Caco-2 (cell line): ENCODE measurements around the gene PKMYT1. TPM values are rescaled to one million over a fixed set of nuclear protein-coding genes. Genes with fewer than 3 reads are reported as not detected.

ENCODE experiments used
- BruUV-seq: library from RNA; stranded (reverse); fragments of 400-500 nt; replicated peaks from 2 replicates; lab custom pipeline; 2021; lab: Mats Ljungman, UMichigan
- CTCF ChIA-PET: fragments of 300-600 bp; sonication (Branson Sonifier 250); formaldehyde crosslinking; loops from one replicate; lab custom pipeline; 2022; ENCODE audit warnings: antibody characterized with exemption; lab: Charles Lee
- POLR2A ChIA-PET: fragments of 300-600 bp; sonication (Branson Sonifier 250); formaldehyde crosslinking; loops from one replicate; lab custom pipeline; 2022; ENCODE audit warnings: antibody characterized with exemption; lab: Charles Lee
- DNase-seq, 2 experiments: peaks; one replicate each; pipeline versions ENCODE4 v3.0.0 to v3.0.0-alpha.2; 2020 to 2022
- H3K27me3 ChIP-seq: replicated peaks from 2 replicates; pipeline ENCODE4 v1.6.0; 2011; ENCODE audit warnings: low read length; ENCODE audit not compliant: control insufficient read depth, insufficient read depth
- H3K36me3 ChIP-seq: 2 replicates; pipeline ENCODE4 v1.5.1; 2011; ENCODE audit warnings: low read length; ENCODE audit not compliant: control insufficient read depth, insufficient read depth
- H3K4me1 ChIP-seq: fragments of 250-450 bp; sonication (Bioruptor Pico); 2 replicates; pipeline ENCODE4 v1.5.1; 2020; ENCODE audit warnings: mild to moderate bottlenecking
- H3K4me3 ChIP-seq: 2 replicates; pipeline ENCODE4 v1.5.1; 2011; ENCODE audit warnings: low read depth, mild to moderate bottlenecking, control low read depth, low read length
- H3K9me3 ChIP-seq: fragments of 250-450 bp; sonication (Bioruptor Pico); 2 replicates; pipeline ENCODE4 v1.5.1; 2020; ENCODE audit warnings: mild to moderate bottlenecking, moderate library complexity
- H3K27ac Mint-ChIP-seq: one replicate; pipeline ENCODE4 v1.8.0; 2022; ENCODE audit warnings: mixed read lengths; ENCODE audit not compliant: unreplicated experiment
- H3K27me3 Mint-ChIP-seq: one replicate; pipeline ENCODE4 v1.8.0; 2022; ENCODE audit warnings: mixed read lengths; ENCODE audit not compliant: insufficient read depth, unreplicated experiment
- H3K36me3 Mint-ChIP-seq: one replicate; pipeline ENCODE4 v1.8.0; 2022; ENCODE audit warnings: mild to moderate bottlenecking, mixed read lengths; ENCODE audit not compliant: insufficient read depth, unreplicated experiment
- H3K4me1 Mint-ChIP-seq: one replicate; pipeline ENCODE4 v1.8.0; 2022; ENCODE audit warnings: low read depth, mixed read lengths; ENCODE audit not compliant: unreplicated experiment
- H3K4me3 Mint-ChIP-seq: one replicate; pipeline ENCODE4 v1.8.0; 2022; ENCODE audit warnings: mild to moderate bottlenecking, moderate library complexity, mixed read lengths; ENCODE audit not compliant: unreplicated experiment
- H3K9me3 Mint-ChIP-seq: one replicate; pipeline ENCODE4 v1.8.0; 2022; ENCODE audit warnings: mixed read lengths; ENCODE audit not compliant: unreplicated experiment
- CTCF ChIP-seq, 2 experiments: fragments of 200-600 bp in 1 of 2; IDR thresholded peaks; 1 replicate in 1 of 2; 2 replicates in 1 of 2; pipeline versions ENCODE4 v1.5.1 to v1.8.0; 2011 to 2022; ENCODE audit warnings: antibody characterized with exemption in 1 of 2, control low read depth in 1 of 2, inconsistent platforms in 1 of 2, low read depth in 1 of 2, low read length in 1 of 2, mild to moderate bottlenecking in 1 of 2, moderate library complexity in 1 of 2; ENCODE audit not compliant: insufficient read depth in 1 of 2, severe bottlenecking in 1 of 2, unreplicated experiment in 1 of 2
- intact Hi-C: fragments of 100-400 bp; cut with micrococcal nuclease; formaldehyde crosslinking; loops from one replicate; pipeline ENCODE4 v1.10.0; 2022; ENCODE audit not compliant: unreplicated experiment
- total RNA-seq: library from RNA; stranded (reverse); gene quantifications from 2 replicates; pipeline ENCODE4 v1.2.3, GENCODE V29; 2022

The PKMYT1 gene
- total RNA-seq, 1 experiment from 2014 or later: 73.7 TPM

- Mint-ChIP-seq H3K9me3 (no peaks in the 10 kb centered on the region), H3K4me3 (no peak overlapping the region), H3K36me3 (peaks cover 12% of the 10 kb centered on the region), H3K27ac (no peak overlapping the region), H3K4me1 (no peaks in the 10 kb centered on the region), H3K27me3 (no peaks in the 10 kb centered on the region)
- no TSS peak for BruUV-seq
- Histone ChIP-seq H3K36me3 (no peaks in the 10 kb centered on the region), H3K4me1 (no peaks in the 10 kb centered on the region), H3K4me3 (no peak overlapping the region), H3K27me3 (no peaks in the 10 kb centered on the region), H3K9me3 (no peaks in the 10 kb centered on the region)
- POLR2A ChIA-PET: no interaction called here
- intact Hi-C loops: no loop called here
- CTCF ChIA-PET: no interaction called here
- no peak for TF ChIP-seq CTCF (IDR thresholded peaks at IDR 0.05; ENCODE audit: insufficient read depth in 1 of 2, low read depth in 1 of 2, low read length in 1 of 2, severe bottlenecking in 1 of 2, unreplicated experiment in 1 of 2)
- no peak for DNase-seq
Observed at GRCh38 chr16:2942045-2942444, 38.2 kb downstream of the PKMYT1 start.

- Mint-ChIP-seq H3K36me3 (peaks cover 16% of the 10 kb centered on the region), H3K27ac (no peak overlapping the region), H3K27me3 (no peaks in the 10 kb centered on the region), H3K4me3 (no peak overlapping the region), H3K9me3 (no peaks in the 10 kb centered on the region), H3K4me1 (no peaks in the 10 kb centered on the region)
- Histone ChIP-seq H3K27me3 (no peaks in the 10 kb centered on the region), H3K36me3 (no peaks in the 10 kb centered on the region; the same call in 1 of the 2 replicates), H3K9me3 (no peaks in the 10 kb centered on the region), H3K4me3 (no peak overlapping the region), H3K4me1 (no peaks in the 10 kb centered on the region)
- ChIA-PET POLR2A (no interaction called here), CTCF (interaction anchor here (1.2 kb wide), 1 partner anchor 13 kb away, joined by 4 read pairs; no protein-coding TSS in a partner anchor)
- no peak for TF ChIP-seq CTCF (IDR thresholded peaks at IDR 0.05; ENCODE audit: insufficient read depth in 1 of 2, low read depth in 1 of 2, low read length in 1 of 2, severe bottlenecking in 1 of 2, unreplicated experiment in 1 of 2)
- no TSS peak for BruUV-seq
- intact Hi-C loops: no loop called here
- no peak for DNase-seq
Observed at GRCh38 chr16:2939968-2940367, 40.3 kb downstream of the PKMYT1 start.

GRCh38 chr16:2938206-2938605 is 42.0 kb downstream of the PKMYT1 start:
- H3K4me1 Mint-ChIP-seq: no peaks in the 10 kb centered on the region
- no peak overlapping the region for H3K4me3 ChIP-seq
- no peaks in the 10 kb centered on the region for H3K9me3 ChIP-seq
- no peak for TF ChIP-seq CTCF (IDR thresholded peaks at IDR 0.05; ENCODE audit: insufficient read depth in 1 of 2, low read depth in 1 of 2, low read length in 1 of 2, severe bottlenecking in 1 of 2, unreplicated experiment in 1 of 2)
- intact Hi-C loops: no loop called here
- no peaks in the 10 kb centered on the region for H3K27me3 Mint-ChIP-seq
- H3K27ac Mint-ChIP-seq: no peak overlapping the region
- ChIA-PET CTCF (no interaction called here), POLR2A (no interaction called here)
- BruUV-seq: no TSS peak
- no peaks in the 10 kb centered on the region for H3K9me3 Mint-ChIP-seq
- H3K4me1 ChIP-seq: no peaks in the 10 kb centered on the region
- H3K36me3 ChIP-seq: no peaks in the 10 kb centered on the region; the same call in 1 of the 2 replicates
- H3K36me3 Mint-ChIP-seq: peaks cover 10% of the 10 kb centered on the region
- no peaks in the 10 kb centered on the region for H3K27me3 ChIP-seq
- DNase-seq: no peak
- no peak overlapping the region for H3K4me3 Mint-ChIP-seq
